ENCODE results near the gene ISOC1.

- TF ChIP-seq JUN (CRISPR knock-in tag; IDR thresholded peaks at IDR 0.05), result no peak
- TF ChIP-seq CTCF (IDR thresholded peaks at IDR 0.05), result no peak
- no peak for TF ChIP-seq NR3C1 (CRISPR knock-in tag; conservative IDR thresholded peaks at IDR 0.05; ENCODE audit: low read depth)
- no peak for TF ChIP-seq ATF3 (CRISPR knock-in tag; conservative IDR thresholded peaks at IDR 0.05)
- no peak for TF ChIP-seq TEAD1 (CRISPR knock-in tag; IDR thresholded peaks at IDR 0.05)
- TF ChIP-seq TEAD4 (CRISPR knock-in tag; IDR thresholded peaks at IDR 0.05), result no peak
These were observed 16.2 kb downstream of the ISOC1 start for GRCh38 chr5:129110742-129111141.
